Stimulated activated naive CD8-positive, alpha-beta T cell treated with anti-CD3 and anti-CD28 coated beads, Interleukin-15, Interleukin-2, amounts not matched to agents 100 ng/mL and 50 ng/mL, for 24 hours (primary cell): ENCODE results near the gene MAN2B2.

Source experiments
- H3K27ac Mint-ChIP-seq: one replicate; pipeline ENCODE4 v1.8.0; 2021; ENCODE audit warnings: mild to moderate bottlenecking, mixed read lengths
- H3K27me3 Mint-ChIP-seq: one replicate; pipeline ENCODE4 v1.8.0; 2021; ENCODE audit warnings: mixed read lengths
- H3K36me3 Mint-ChIP-seq: one replicate; pipeline ENCODE4 v1.8.0; 2021; ENCODE audit warnings: low read depth, mixed read lengths
- H3K4me1 Mint-ChIP-seq: one replicate; pipeline ENCODE4 v1.8.0; 2021; ENCODE audit warnings: low read depth, mixed read lengths
- H3K4me3 Mint-ChIP-seq: one replicate; pipeline ENCODE4 v1.8.0; 2021; ENCODE audit warnings: mild to moderate bottlenecking, mixed read lengths
- H3K9me3 Mint-ChIP-seq: one replicate; pipeline ENCODE4 v1.8.0; 2021; ENCODE audit warnings: mixed read lengths

MAN2B2 gene

DNA sequence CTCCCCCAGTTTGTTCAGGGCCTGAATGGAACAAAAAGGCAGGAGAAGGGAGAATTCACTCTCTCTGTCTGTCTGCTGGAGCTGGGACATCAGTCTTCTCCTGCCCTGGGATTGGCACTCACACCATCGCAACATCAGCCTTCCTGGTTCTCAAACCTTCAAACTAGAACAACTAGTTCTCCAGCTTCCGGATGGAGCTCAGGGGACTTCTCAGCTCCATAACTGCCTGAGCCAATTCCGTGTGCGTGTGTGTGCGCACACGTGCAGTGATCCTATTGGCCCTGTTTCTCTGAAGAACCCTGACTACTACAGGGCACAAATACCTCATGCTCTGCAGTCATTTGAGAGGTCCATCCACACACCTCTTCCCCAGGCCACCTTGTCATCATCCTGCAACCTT, 18.7 kb upstream of the MAN2B2 start:
- H3K9me3 Mint-ChIP-seq, result peaks cover 9% of the 10 kb centered on the region
- H3K4me1 Mint-ChIP-seq, result peaks cover 4% of the 10 kb centered on the region
- H3K36me3 Mint-ChIP-seq, result no peaks in the 10 kb centered on the region
- H3K27me3 Mint-ChIP-seq, result peaks cover 60% of the 10 kb centered on the region
- no peak overlapping the region for H3K27ac Mint-ChIP-seq
- no peak overlapping the region for H3K4me3 Mint-ChIP-seq

DNA sequence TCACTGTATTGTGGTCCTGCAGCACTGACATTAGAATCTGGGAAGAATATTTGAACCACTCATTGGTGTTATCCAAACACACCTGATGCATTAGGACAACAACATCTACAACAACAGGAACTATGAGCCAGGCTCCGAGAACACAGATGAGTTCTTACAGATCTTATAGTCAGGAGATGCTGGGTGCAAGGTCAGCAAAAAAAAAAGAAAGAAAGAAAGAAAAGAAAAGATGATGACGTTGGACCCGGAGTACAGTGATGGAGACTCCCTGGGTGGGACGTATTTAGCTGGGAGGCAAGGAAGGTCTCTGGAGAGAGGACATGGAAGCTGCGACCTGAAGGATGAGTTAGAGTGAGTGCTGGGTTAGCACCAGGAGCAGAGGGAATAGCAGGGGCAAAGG, 17.8 kb upstream of the MAN2B2 start:
- Mint-ChIP-seq H3K27me3 (peaks cover 67% of the 10 kb centered on the region), H3K4me1 (peaks cover 7% of the 10 kb centered on the region), H3K4me3 (no peak overlapping the region), H3K9me3 (peaks cover 6% of the 10 kb centered on the region), H3K27ac (no peak overlapping the region), H3K36me3 (no peaks in the 10 kb centered on the region)

DNA sequence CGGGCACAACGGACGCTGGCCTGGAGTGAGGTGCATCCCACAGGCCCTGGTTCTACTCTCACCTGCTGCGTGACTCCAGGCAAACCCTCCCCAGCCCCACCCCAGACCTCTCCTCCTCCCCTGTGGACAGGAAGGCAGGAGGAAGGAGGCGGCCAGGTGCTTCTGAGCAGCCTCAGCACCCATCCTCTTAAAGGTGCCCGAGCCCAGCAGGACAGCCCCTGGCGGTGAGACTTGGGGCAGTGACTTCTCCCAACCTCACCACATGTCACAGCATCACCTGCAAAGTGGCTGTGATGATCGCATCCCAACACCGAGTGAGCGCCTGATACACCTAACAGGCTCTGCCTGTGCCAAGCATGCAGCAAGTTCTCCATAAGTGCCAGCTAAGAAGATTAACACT, 17.1 kb upstream of the MAN2B2 start:
- Mint-ChIP-seq H3K36me3 (no peaks in the 10 kb centered on the region), H3K27ac (no peak overlapping the region), H3K27me3 (peaks cover 67% of the 10 kb centered on the region), H3K4me3 (no peak overlapping the region), H3K4me1 (peaks cover 7% of the 10 kb centered on the region), H3K9me3 (no peaks in the 10 kb centered on the region)

DNA sequence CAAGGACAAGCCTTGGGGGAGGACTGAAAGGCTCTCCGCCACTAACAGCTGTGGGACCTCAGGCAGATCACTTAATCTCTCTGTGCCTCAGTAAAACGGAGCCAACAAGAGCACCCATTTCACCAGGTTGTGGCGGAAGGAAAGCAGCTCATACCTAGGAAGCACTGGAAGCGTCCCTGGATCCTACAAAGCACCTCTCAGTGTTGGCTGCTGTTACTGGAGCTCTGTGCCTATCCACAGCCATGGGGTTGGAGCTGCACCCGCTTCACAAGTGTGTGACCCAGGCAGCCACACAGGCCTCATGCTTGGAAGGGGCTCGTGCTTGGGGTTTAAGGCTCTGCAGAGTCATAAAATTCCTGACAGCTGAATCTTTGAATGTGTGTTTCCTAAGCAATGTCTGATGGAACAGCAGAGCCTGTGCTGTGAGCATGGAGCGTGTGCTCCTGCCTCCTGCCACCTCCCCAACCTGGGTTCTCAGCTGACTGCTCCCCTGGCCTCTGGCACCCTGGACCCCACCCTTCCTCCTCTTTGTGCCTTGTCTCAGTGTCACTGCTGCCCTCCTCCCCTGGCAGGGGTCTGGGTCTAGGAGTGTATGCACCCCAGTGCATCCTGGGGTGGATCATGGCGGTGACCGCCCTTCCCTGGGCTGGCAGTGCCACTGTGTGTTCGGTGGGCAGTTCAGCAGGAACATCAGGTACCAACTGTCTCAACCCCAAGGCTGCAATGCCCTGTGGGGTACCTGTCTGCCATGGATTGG, 14.4 kb upstream of the MAN2B2 start:
- Mint-ChIP-seq H3K36me3 (no peaks in the 10 kb centered on the region), H3K9me3 (no peaks in the 10 kb centered on the region), H3K27ac (no peak overlapping the region), H3K27me3 (peaks cover 75% of the 10 kb centered on the region), H3K4me3 (no peak overlapping the region), H3K4me1 (peaks cover 10% of the 10 kb centered on the region)

DNA sequence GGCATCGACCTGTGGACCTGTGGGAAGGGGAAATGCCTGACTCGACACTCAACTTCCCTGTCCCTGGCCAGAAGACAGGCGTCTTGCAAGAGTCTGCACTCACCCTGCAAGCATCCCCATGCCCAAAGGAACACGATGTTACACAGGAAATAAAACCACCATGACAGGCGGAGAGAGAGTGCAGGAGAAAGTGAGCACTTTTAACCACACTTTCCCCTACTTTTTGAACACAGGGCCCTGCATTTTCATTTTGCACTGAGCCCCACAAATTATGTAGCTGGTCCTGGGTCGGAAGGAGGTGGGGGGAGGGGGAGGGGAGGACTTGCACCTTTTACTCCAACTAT, 13.8 kb upstream of the MAN2B2 start:
- Mint-ChIP-seq H3K4me3 (no peak overlapping the region), H3K36me3 (no peaks in the 10 kb centered on the region), H3K27me3 (peaks cover 74% of the 10 kb centered on the region), H3K9me3 (no peaks in the 10 kb centered on the region), H3K4me1 (peaks cover 10% of the 10 kb centered on the region), H3K27ac (no peak overlapping the region)

DNA sequence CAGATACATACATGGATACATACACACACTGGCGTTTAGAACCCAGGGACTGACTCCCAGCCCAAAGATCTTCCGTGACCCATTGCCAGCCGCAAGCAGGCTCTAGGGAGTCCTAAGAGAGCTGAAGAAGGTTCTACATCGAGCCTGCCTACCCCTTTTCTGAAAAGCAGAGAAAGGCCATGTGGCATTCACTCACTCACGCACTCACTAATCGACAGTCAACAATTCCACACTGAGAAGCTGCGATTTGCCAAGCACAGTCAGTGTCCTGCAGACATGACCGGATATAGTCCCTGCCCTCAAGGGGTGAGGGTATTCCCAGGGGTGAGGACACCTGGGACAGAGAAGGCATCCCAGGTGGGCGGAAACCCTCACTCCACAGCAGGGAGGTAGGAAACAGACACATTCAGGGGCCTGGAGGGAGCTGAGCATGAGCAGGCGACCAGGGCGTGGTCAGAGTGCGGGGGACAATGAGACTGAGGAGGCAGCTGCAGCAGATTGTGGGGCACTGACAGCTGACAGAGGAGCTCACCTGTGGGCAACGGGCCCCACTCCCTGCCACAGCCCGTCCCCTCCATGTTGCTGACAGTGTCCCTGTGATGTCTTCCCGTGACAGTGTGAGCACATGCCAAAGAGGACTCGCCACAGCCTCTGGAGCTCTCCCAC, 13.2 kb upstream of the MAN2B2 start:
- Mint-ChIP-seq H3K27ac (no peak overlapping the region), H3K9me3 (no peaks in the 10 kb centered on the region), H3K36me3 (no peaks in the 10 kb centered on the region), H3K27me3 (peaks cover 68% of the 10 kb centered on the region), H3K4me3 (no peak overlapping the region), H3K4me1 (peaks cover 10% of the 10 kb centered on the region)

DNA sequence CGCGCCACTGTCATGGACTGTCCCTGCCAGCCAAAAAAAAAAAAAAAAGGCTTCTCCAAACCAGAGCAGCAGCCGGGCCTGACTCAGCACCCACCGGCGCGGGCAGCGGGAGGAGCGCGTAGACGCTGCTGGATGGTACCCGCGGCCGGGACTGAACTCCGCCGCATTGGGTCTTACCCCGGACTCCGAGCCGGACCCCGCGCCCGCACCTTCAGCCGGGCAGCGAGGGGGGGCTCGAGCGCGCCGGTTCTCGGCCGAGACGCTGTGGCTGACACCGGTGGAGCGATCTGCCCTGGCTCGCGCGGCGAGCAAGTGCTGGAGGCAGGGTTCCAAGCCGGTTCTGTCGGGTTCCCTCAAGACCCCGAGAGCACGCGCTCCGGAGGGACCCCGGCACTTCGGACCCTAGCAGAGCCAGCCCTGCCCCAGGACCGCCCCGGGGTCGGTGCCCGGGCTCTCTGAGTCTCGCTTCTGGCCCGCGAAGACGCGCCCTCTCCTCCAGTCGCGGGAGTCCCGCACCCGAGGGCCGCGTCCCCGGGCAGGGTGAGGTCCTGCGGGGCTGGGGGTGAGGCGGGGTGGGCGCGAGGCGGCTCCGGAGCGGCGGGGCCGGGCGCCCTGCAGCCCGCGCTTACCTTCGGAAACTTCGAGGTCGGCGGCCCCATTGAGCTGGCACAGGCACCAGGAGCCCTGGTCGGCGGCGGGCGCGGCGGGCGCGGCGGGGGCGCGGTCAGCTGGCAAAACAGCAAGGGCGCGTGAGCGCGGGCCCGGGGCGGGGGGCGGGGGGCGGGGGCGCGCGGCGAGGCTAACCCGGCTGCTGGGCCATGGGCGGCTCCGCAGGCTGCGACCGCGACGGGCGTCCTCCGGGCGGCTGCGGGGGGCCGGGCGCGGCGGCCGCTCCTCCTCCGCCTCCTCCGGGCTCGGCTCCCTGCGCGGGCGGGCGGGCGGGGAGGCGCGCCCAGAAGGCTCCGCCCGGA, 11.8 kb upstream of the MAN2B2 start:
- peaks cover 62% of the 10 kb centered on the region for H3K27me3 Mint-ChIP-seq
- H3K27ac Mint-ChIP-seq, result no peak overlapping the region
- no peak overlapping the region for H3K4me3 Mint-ChIP-seq
- H3K36me3 Mint-ChIP-seq, result no peaks in the 10 kb centered on the region
- peaks cover 10% of the 10 kb centered on the region for H3K4me1 Mint-ChIP-seq
- H3K9me3 Mint-ChIP-seq, result no peaks in the 10 kb centered on the region

DNA sequence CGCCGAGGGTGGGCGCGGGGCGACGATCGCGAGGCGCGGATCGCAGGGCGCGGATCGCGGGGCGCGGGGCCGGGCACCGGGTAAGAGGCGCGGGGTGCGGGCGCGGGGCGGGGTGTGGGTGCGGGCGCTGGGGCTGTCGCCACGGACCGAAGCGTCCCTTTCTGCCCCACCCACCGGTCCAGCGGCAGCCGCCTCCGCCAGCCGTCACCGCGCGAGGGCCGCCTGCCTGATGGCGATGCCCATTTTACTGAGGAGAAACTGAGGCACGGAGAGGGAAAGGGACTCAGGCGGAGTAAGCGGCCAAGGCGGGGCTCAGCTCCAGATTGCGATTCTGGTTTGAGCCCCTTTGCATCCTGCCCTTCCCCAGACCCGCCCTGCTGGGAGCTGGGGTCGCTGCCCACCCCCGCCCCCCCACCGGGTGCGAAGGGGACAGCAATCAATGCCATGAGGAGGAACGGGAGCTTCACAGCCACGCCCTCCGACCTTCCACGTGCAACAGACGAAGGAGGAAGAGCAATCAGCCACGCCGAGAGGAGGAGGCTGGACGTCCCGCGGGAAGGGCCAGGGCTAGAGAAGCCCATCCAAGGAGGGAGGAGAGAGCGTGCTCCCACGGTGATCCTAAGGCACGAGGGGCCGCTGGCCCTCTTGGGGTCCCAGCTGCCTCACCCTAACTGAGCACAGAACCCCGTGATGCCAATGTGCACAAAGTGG, 10.9 kb upstream of the MAN2B2 start:
- H3K9me3 Mint-ChIP-seq, result no peaks in the 10 kb centered on the region
- peaks cover 55% of the 10 kb centered on the region for H3K27me3 Mint-ChIP-seq
- H3K4me1 Mint-ChIP-seq, result peaks cover 10% of the 10 kb centered on the region
- no peak overlapping the region for H3K4me3 Mint-ChIP-seq
- H3K36me3 Mint-ChIP-seq, result no peaks in the 10 kb centered on the region
- H3K27ac Mint-ChIP-seq, result no peak overlapping the region

DNA sequence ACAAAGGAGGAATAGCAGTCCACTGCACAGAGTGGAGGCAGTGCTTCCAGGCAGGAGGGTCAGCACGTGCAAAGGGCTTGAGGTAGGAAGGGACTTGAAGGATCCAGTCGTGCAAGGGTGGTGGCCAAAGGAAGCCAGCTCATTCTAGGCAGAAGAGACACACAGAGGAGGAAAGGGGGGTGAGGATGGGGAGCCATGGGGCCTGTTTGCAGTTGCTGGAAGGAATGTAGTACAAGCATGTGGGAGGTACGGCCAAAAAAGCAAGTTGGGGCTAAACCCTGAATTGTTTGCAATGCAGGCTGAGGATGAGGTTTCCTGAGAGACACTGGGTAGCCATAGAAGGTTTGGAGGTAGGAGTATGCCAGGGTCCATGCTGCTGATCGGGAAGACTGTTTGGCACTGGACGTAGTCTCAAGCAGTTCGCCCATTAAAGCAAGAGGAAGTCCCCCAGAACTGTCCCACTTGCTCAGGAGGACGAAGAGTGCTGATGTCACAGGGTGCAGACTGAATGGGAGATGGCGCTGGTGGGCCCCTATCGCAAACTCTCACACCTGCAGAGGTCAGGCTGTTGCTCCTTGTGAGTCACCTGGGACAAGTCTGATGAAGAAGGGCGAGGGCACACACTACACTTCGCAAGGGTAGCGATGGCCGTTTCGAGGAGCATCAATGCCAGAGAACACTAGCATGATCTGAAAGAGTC, 9.1 kb upstream of the MAN2B2 start:
- Mint-ChIP-seq H3K4me3 (no peak overlapping the region), H3K27ac (no peak overlapping the region), H3K4me1 (peaks cover 10% of the 10 kb centered on the region), H3K9me3 (no peaks in the 10 kb centered on the region), H3K36me3 (no peaks in the 10 kb centered on the region), H3K27me3 (peaks cover 41% of the 10 kb centered on the region)

DNA sequence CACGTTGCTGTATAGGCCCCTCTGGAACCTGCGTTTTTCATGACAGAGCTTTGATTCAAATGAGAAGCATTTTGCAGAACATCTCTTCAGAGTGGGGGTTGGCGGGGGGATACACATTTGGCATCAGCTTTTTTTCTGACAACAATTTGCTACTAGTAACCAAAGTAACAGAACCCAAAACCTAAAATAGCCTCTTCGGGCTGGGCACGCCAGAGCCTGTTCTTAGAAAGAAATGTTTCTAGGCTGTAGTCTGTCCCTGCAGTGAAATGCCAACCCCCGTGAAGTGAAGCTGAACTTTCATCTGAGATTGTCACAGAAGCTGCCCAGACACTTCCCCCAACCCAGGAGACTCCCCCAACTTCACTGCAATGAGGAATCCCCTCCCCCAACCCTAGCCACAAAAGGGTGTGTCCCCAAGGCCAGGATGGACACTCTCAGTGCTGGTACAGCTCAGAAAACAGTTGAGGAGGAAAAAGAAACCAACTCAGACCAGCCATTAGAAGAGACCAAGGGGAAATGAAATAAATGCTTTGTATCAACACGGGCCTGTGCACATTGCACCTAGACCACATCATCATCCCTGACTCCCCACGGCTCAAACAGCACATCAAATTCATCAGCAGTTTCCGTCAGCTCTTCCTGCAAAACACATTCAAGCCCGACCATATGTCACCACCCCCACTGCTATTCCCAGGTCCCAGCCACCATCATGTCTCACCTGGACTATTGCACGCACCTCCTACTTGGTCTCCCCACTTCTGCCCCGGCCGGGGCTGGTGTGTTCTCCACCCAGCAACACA, 8.4 kb upstream of the MAN2B2 start:
- Mint-ChIP-seq H3K36me3 (no peaks in the 10 kb centered on the region), H3K4me1 (peaks cover 3% of the 10 kb centered on the region), H3K27ac (no peak overlapping the region), H3K4me3 (no peak overlapping the region), H3K9me3 (no peaks in the 10 kb centered on the region), H3K27me3 (peaks cover 34% of the 10 kb centered on the region)

DNA sequence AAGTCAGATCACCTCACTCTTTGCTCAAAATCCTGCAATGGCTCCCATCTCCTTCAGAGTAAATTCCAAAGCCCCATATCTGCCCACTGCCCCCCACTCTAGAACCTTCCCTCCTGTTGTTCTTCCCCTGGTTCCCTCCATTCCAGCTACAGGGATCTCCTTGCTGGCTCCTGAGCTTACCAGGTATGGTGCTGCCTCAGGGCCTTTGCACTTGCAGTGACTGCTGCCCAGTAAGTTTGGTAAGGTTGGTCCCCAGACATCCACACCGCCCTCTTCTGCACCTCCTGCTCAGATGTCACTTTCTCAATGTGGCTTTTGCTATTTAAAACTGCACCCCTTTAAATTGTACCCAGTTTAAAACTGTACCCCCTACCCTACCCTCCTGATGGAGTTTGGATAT, 7.8 kb upstream of the MAN2B2 start:
- Mint-ChIP-seq H3K9me3 (no peaks in the 10 kb centered on the region), H3K4me1 (peaks cover 3% of the 10 kb centered on the region), H3K27ac (no peak overlapping the region), H3K36me3 (no peaks in the 10 kb centered on the region), H3K4me3 (no peak overlapping the region), H3K27me3 (peaks cover 28% of the 10 kb centered on the region)

DNA sequence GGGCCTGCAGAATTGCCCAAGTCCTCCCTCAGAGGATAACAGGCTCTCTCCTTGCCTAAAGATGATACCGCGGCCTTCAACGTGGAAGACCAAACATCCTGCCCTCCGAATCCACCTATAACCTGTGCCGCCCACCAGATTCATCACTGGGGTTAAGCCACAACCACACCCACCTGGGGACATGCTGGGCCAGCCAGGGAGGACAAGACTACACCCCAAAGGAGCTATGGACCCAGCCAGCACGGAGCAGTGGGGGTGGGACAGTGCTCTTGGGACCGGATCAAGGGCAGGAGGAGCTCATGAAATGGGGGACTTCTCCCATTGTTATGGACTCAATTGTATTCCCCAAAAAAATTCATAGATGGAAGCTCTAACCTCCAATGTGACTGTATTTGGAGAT, 6.8 kb upstream of the MAN2B2 start:
- Mint-ChIP-seq H3K9me3 (no peaks in the 10 kb centered on the region), H3K36me3 (no peaks in the 10 kb centered on the region), H3K4me1 (peaks cover 3% of the 10 kb centered on the region), H3K27ac (no peak overlapping the region), H3K4me3 (no peak overlapping the region), H3K27me3 (peaks cover 22% of the 10 kb centered on the region)

DNA sequence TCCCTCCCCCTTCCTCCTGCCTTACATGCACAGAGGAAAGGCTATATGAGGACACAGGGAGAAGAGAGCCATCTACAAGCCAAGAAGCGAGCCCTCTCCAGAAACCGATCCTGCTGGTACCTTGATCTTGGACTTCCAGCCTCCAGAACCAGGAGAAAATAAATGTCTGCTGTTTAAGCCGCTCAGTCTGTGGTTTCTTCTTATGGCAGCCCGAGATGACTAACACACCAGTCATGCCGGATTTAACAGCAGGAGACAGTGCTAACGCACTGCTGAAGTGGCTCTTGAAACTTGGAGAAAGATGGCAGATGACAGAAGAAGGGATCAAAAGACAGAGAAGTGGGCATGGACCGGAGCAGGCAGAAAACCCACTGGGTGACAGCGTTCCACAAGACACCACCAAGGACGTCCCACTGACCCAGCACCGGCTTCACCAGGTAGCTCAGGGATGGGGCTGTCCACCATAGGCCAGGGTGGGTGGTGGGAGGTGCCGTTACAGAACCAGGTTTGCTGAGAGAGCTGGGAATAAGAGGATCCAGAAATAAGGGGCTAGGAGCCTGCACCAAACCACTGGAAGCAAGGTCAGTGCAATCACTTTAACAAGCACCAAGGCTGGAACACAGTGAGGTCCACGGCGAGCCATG, 6.2 kb upstream of the MAN2B2 start:
- no peak overlapping the region for H3K27ac Mint-ChIP-seq
- no peaks in the 10 kb centered on the region for H3K9me3 Mint-ChIP-seq
- H3K4me3 Mint-ChIP-seq, result no peak overlapping the region
- H3K36me3 Mint-ChIP-seq, result no peaks in the 10 kb centered on the region
- peaks cover 22% of the 10 kb centered on the region for H3K27me3 Mint-ChIP-seq
- H3K4me1 Mint-ChIP-seq, result peaks cover 3% of the 10 kb centered on the region
